Subcutaneous abdominal adipose tissue (tissue), 5 donors: ENCODE measurements around the gene PHACTR2.

Experiments
- H3K27ac ChIP-seq: one replicate; pipeline ENCODE4 v1.7.0; 2013; ENCODE audit warnings: low read depth, mild to moderate bottlenecking, inconsistent platforms, low read length, moderate library complexity
- H3K27me3 ChIP-seq, 5 donors: one replicate each; pipeline ENCODE4 v1.7.0; 2013; ENCODE audit warnings: low read length in 5 of 5, inconsistent platforms in 1 of 5; ENCODE audit not compliant: control insufficient read depth in 5 of 5, insufficient read depth in 4 of 5
- H3K36me3 ChIP-seq, 5 donors: one replicate each; pipeline ENCODE4 v1.7.0; 2013; ENCODE audit warnings: low read length in 5 of 5; ENCODE audit not compliant: control insufficient read depth in 5 of 5, insufficient read depth in 5 of 5
- H3K4me1 ChIP-seq, 5 donors: one replicate each; pipeline ENCODE4 v1.7.0; 2013; ENCODE audit warnings: low read length in 5 of 5, mild to moderate bottlenecking in 3 of 5, moderate library complexity in 1 of 5; ENCODE audit not compliant: control insufficient read depth in 5 of 5, insufficient read depth in 5 of 5
- H3K4me3 ChIP-seq, 5 donors: one replicate each; pipeline ENCODE4 v1.7.0; 2013; ENCODE audit warnings: low read length in 5 of 5, low read depth in 1 of 5
- H3K9ac ChIP-seq, 5 donors: one replicate each; pipeline ENCODE4 v1.7.0; 2013; ENCODE audit warnings: low read length in 5 of 5, mild to moderate bottlenecking in 4 of 5, moderate library complexity in 3 of 5
- H3K9me3 ChIP-seq, 5 donors: one replicate each; pipeline ENCODE4 v1.7.0; 2013; ENCODE audit warnings: low read length in 5 of 5; ENCODE audit not compliant: control insufficient read depth in 5 of 5
- donor health status: healthy.
- donor health status: healthy.
- donor health status: healthy.
- donor health status: healthy.
- donor health status: healthy.

Gene PHACTR2

GRCh38 chr6:143707697-143708096, 29.9 kb downstream of the PHACTR2 start:
- Histone ChIP-seq H3K27me3 (no peaks in the 10 kb centered on the region), H3K36me3 (no peaks in the 10 kb centered on the region), H3K4me1 (peaks cover 0 to 5% (median 3%) of the 10 kb centered on the region in 5 donors), H3K4me3 (no peak overlapping the region), H3K9me3 (no peaks in the 10 kb centered on the region), H3K27ac (no peak overlapping the region), H3K9ac (no peak overlapping the region)

- H3K4me1 ChIP-seq = peaks cover 0 to 5% (median 0%) of the 10 kb centered on the region in 5 donors
- no peaks in the 10 kb centered on the region for H3K27me3 ChIP-seq
- H3K9me3 ChIP-seq = no peaks in the 10 kb centered on the region
- no peak overlapping the region for H3K27ac ChIP-seq
- H3K36me3 ChIP-seq = peaks cover 0 to 2% (median 0%) of the 10 kb centered on the region in 5 donors
- H3K9ac ChIP-seq = no peak overlapping the region
- no peak overlapping the region for H3K4me3 ChIP-seq
Observed at GRCh38 chr6:143708889-143709288, 31.1 kb downstream of the PHACTR2 start.

- no peaks in the 10 kb centered on the region for H3K9me3 ChIP-seq
- no peak overlapping the region for H3K9ac ChIP-seq
- no peak overlapping the region for H3K27ac ChIP-seq
- H3K36me3 ChIP-seq = peaks cover 0 to 13% (median 4%) of the 10 kb centered on the region in 5 donors
- peaks cover 0 to 5% (median 0%) of the 10 kb centered on the region in 5 donors for H3K4me1 ChIP-seq
- H3K4me3 ChIP-seq = no peak overlapping the region
- H3K27me3 ChIP-seq = no peaks in the 10 kb centered on the region
Observed at GRCh38 chr6:143711714-143712113, 33.9 kb downstream of the PHACTR2 start.

GRCh38 chr6:143718472-143718871, 40.7 kb downstream of the PHACTR2 start:
- Histone ChIP-seq H3K36me3 (peaks cover 7 to 25% (median 9%) of the 10 kb centered on the region in 5 donors), H3K27ac (no peak overlapping the region), H3K9me3 (no peaks in the 10 kb centered on the region), H3K4me3 (no peak overlapping the region), H3K27me3 (no peaks in the 10 kb centered on the region), H3K9ac (no peak overlapping the region), H3K4me1 (peaks cover 0 to 7% (median 0%) of the 10 kb centered on the region in 5 donors)

GRCh38 chr6:143721642-143722041, 43.9 kb downstream of the PHACTR2 start:
- H3K4me1 ChIP-seq = peaks cover 0 to 7% (median 0%) of the 10 kb centered on the region in 5 donors
- no peak overlapping the region for H3K27ac ChIP-seq
- H3K36me3 ChIP-seq = peaks cover 0 to 13% (median 7%) of the 10 kb centered on the region in 5 donors
- H3K4me3 ChIP-seq = no peak overlapping the region
- no peaks in the 10 kb centered on the region for H3K27me3 ChIP-seq
- no peaks in the 10 kb centered on the region for H3K9me3 ChIP-seq
- H3K9ac ChIP-seq = no peak overlapping the region

GRCh38 chr6:143724876-143725275, 47.1 kb downstream of the PHACTR2 start:
- Histone ChIP-seq H3K9me3 (no peaks in the 10 kb centered on the region), H3K4me3 (no peak overlapping the region), H3K27me3 (no peaks in the 10 kb centered on the region), H3K4me1 (no peaks in the 10 kb centered on the region), H3K36me3 (peaks cover 0 to 11% (median 7%) of the 10 kb centered on the region in 5 donors), H3K27ac (no peak overlapping the region), H3K9ac (no peak overlapping the region)

GRCh38 chr6:143726015-143726647, 48.4 kb downstream of the PHACTR2 start:
- peaks cover 0 to 7% (median 4%) of the 10 kb centered on the region in 5 donors for H3K36me3 ChIP-seq
- no peak overlapping the region for H3K9ac ChIP-seq
- H3K9me3 ChIP-seq = no peaks in the 10 kb centered on the region
- H3K4me1 ChIP-seq = no peaks in the 10 kb centered on the region
- H3K27me3 ChIP-seq = no peaks in the 10 kb centered on the region
- H3K27ac ChIP-seq = no peak overlapping the region
- no peak overlapping the region for H3K4me3 ChIP-seq

- Histone ChIP-seq H3K27me3 (no peaks in the 10 kb centered on the region), H3K4me3 (no peak overlapping the region)
Observed at GRCh38 chr6:143727035-143727434, 49.3 kb downstream of the PHACTR2 start.

GRCh38 chr6:143731789-143732188, 54.0 kb downstream of the PHACTR2 start:
- Histone ChIP-seq H3K4me1 (peaks cover 0 to 26% (median 10%) of the 10 kb centered on the region in 5 donors), H3K4me3 (no peak overlapping the region), H3K27ac (no peak overlapping the region), H3K36me3 (no peaks in the 10 kb centered on the region), H3K9me3 (no peaks in the 10 kb centered on the region), H3K27me3 (no peaks in the 10 kb centered on the region), H3K9ac (no peak overlapping the region)

More at GRCh38 chr6:143727035-143727434, 49.3 kb downstream of the PHACTR2 start:
- peaks cover 0 to 4% (median 0%) of the 10 kb centered on the region in 5 donors for H3K4me1 ChIP-seq
- no peaks in the 10 kb centered on the region for H3K9me3 ChIP-seq
- peaks cover 0 to 7% (median 3%) of the 10 kb centered on the region in 5 donors for H3K36me3 ChIP-seq
- no peak overlapping the region for H3K9ac ChIP-seq
- H3K27ac ChIP-seq = no peak overlapping the region

GRCh38 chr6:143732536-143732935, 54.8 kb downstream of the PHACTR2 start:
- Histone ChIP-seq H3K36me3 (no peaks in the 10 kb centered on the region), H3K9me3 (no peaks in the 10 kb centered on the region), H3K9ac (no peak overlapping the region), H3K27me3 (no peaks in the 10 kb centered on the region), H3K4me1 (peaks cover 0 to 26% (median 10%) of the 10 kb centered on the region in 5 donors), H3K27ac (no peak overlapping the region), H3K4me3 (no peak overlapping the region)
